Endometrium (tissue), 2 donors: Measurements from ENCODE around the gene ADAMTS2.
"Not testable (repeated sequence)": the region's sequence is repeated elsewhere in the genome, so short reads cannot be mapped to it uniquely, and the experiment has no call there.

ENCODE experiments used
- FAIRE-seq: peaks from 2 replicates; lab custom pipeline; 2012; peaks lifted over from hg19 to GRCh38; lab: Jason Lieb, UNC
- donor health status: control.
- donor health status: control.

Gene ADAMTS2

DNA sequence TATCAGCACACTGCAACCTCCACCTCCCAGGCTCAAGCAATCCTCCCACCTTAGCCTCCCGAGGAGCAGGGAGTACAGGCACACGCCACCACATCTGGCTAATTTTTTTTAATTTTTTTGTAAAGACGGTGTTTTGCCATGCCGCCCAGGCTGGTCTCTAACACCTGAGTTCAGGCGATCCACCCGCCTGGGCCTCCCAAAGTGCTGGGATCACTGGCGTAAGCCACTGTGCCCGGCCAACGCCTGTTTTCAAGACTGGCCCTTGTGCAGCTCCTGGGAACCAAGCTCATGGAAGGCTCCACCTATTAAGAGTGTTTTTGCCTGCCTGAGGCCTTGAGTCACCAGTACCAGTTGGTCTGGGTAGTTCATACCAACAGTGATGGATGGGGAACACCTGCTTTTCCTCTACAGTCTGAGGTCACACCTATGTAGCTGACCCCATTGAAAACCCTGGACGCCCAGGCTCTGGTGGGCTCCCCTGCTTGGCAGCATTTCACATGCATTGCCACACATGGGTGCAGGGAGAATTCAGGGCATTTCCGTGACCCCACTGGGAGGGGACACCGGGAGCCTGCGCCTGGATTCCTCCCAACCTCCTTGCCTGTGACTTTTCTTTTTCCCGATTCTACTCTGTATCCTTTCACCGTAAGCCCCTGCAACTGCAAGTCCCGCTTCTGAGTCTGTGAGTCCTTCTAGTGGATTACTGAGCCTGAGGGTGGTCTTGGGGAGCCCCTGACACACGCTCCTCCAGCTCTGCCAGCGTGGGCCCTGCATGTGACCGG, 221.6 kb downstream of the ADAMTS2 start:
- no peak for FAIRE-seq

DNA sequence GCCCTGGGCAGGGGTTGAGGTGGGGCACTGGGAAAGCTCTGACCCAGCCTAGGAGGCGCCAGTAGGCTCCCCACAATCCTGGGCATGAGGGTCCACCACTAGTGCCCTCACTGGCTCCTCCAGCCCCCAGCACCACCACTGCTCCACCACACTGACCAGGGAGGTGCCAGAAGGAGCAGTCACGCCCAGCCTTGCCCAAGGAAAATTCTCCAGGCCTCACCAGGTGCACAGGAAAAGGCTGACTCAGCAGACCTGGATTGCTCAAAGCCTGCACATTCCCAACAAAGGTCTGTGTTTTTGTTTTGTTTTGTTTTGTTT, 222.2 kb downstream of the ADAMTS2 start:
- no peak for FAIRE-seq

DNA sequence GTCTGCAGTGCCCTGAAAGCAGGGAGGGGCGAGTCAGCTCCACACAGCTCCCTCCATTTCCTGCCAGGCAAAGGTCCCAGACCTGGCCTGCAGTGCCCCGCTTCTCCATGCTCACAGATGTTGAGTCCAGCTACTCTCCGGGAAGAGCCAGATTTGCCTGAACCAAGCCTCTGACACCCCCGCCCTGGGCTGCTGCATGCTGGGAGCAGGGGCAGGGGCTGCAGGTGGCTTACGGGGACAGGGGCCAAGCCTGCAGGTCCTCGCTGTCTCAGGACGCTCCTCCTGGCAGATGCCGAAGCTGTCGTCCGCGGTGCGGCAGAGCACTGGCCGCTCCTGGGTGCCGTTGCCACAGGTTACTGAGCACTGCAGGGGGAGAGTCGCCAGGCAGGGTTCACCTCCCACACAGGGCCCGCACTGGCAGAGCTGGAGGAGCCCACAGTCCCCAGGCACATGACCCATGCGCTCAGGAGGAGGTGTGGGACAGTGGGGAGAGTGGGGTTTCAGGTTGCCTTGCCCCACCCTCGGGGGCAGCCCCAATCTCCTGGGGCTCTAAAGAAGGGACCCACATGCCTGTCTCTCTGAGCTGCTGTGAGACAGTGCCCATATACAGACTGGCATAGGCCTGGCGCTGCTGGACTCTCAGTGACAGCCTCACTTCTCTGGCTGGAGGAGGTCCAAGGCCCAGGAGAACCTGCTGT, 222.7 kb downstream of the ADAMTS2 start:
- FAIRE-seq, result no peak

DNA sequence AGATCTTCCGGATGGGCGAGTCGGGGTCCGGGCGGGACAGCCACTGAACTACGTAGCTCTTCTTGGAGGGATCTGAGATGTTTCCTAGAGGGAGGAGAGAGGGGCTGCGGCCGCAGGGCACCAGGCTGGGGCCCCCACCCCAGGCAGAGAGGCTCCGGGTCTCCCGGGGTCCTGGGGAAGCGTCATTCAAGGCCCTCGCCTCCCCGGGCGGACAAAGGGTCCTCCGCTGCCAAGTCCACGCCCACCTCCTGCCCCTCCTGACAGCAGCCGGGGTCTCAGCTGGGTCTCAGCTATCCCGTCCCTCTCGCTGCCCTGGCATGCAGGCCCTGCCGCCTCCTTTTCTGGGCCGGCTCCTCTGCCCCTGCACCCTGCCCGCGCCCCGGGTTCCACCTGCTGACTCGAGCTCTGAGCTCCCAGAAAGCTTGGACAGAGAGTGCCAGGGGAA, 223.6 kb downstream of the ADAMTS2 start:
- FAIRE-seq, result no peak

DNA sequence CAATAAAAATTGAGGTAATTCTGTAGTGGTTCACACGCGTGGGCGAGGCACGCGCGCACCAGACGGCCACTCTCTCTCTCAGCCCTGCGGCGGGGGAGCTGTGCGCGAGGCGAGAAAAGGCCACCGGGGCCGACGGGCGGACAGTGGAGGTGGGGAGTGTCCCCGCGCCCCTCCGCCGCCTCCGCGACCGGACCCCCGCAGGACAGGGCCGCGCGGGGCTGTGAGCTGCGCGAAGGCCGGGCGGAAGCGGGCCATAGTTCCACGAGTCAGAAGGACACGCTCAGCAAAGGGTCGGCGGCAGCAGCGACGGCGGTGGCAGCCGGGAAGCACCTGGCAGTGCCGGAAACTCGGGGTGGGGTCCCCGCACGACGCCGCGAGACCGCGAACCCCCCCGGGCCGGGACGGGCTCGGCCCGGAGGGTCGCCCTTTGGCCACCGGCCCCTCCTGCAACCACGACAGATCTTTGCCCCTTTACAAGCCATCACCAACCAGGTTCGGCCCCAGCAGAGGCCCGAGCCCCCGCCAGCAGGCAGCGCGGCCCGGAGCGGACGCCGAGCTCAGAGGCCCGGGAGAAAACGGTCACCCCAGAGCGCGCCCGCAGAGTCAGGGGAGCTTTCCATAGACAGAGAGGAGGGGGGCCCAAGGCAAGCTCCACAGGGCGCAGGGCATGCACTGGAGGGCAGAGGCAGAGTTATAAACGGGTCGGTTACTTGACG, 224.2 kb downstream of the ADAMTS2 start:
- no peak for FAIRE-seq

DNA sequence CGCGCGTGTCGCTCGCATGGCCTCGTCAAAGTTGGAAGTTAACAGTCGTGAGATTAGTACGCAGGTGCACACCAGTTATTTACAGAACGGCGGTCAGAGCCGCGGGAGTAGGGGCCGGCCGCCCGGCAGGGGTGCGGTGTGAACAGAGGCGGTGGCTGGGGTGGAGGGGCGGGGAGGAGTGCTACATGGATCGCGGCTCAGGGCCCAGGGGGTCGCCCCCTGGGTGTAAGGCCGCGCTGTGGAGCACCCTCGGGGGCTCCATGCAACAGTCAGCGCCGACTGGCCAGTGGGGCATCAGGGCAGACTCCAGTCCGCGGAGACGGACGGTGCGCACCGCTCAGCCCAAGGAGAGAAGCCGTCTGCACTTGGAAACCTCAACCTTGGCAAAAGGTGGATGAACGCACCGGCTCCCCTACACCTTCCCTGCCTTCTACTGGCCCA, 224.8 kb downstream of the ADAMTS2 start:
- FAIRE-seq, result no peak

DNA sequence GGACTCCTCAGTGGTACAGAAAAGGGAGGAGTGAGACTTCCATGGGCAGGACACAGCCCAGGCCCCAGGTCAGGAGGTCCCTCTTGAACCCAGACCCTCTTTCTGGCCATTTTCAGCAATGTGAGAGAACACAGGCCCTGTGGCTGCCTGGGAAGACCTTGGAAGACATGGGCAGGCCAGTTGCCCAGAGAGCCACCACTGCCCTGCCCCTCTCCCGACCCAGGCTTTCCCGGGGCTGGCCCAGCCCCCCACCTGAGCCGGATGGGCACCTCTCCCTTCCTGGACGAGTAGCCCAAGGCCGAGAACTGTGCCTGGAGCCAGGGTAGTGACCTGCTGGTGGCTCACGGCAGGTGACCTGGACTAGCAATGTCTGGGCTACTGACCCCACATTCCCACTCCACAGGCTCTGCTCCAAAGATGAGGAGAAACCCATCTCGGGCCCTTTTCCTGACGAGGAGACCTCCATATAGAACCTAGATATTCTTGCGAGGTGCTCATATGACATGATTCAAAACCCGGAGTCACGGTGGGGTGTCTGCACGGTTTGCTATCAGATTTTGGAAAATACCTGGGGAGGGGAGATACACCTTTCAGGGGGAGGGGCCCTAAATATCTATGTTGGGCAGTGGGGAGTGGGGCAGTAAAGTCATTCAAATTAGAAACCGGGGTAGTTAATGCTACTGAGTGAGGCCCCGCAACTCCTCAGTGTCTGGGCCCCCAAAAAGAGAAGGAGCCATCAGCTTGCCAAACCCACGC, 225.7 kb downstream of the ADAMTS2 start:
- FAIRE-seq, result no peak

DNA sequence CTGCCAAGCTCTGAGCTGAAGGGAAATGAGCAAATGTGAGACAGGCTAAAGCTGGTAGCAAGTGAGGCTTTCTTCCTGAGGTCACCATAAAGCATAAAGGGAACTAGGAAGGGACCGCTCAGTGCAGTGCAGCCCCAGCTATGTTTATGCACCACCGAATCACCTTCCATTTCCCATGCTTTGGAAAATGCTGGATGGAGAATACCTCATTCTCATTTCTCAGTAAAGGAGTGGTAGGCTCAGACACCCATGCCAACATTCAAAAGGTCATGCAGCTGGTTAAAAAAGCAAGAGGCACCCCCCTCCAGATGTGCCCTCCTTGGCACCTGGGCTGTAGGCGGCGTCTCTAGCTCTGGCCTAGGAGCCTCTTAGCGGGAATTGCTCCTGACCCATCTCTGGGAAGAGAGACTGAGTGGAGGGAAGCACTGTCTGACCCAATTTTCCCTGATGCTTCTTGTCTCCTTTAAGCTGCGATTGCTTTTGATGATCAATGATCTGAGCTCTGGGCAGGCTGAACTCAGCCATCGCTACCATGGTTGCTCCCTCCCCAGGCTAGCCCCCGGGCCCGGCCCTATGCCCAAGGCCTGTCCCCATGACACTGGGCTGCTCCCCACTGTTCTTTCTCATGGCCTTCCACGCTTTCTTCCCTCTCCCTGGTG, 226.4 kb downstream of the ADAMTS2 start:
- no peak for FAIRE-seq

DNA sequence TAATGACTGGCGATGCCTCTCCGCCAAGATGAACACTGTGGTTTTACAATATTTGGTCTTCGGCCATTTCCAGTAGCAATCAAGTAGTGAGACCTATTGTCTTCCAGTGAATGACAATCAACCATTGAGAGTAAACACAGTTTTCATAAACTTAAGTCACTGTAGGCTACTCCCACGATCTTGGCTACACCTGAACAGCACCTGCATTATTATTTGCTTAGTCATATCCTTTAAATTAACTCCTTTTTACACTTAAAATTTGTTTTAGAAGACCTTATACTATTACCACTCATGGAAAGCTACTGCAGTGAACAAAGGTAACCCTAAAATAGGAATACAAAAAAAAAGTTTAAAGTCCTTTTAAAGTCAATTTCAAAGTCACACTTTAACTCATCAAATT, 226.9 kb downstream of the ADAMTS2 start:
- FAIRE-seq, result no peak

DNA sequence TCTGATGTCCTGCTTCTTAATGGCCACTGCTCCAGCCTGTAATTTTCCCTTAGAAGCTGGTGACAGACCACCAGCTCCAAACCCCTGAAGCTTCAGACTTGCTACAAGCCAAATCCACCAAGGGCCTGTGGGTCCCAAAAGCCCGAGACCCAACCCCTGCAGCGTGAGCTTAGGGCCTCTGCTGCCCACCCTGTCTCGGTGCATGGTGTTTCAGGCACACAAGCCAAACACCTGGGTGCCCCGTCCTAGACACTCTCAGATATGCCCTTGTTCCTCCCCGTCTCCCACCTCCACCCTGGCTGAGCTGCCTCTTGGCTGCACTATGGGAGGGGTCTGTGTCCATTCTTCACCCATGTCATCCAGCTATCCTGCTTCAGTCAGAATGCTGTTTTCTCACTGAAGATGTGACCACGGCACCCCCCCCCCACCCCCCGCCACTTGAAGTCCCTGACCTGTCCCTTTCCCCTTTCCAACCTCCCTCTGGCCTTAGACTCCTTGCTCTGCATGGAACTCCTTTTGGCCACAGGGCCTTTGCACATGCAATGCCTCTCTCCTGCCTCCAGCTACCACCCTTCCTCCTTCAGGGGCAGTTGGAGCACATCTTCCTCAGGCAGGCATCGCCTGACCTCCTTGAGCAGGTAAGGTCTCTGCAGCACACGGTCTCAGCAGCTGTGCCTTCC, 229.3 kb downstream of the ADAMTS2 start:
- FAIRE-seq, result no peak

DNA sequence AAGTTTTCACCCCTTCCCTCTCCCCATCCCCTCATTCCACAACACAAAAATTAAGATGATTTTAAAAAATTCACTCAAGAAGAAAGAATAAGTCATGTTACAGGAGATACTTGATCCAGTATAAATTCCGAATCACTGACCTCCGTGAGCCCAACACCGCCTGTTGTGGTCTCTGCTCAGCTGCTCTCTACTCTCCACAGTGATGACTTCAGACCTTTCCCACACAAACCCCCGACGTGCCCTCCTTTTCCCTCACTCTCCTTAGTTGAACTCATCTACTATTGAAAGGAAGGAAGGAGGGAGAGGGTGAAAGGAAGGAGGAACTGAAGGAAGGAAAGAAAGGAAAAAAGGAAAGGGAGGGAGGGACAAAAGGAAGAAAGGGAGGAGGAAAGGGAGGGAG, 230.0 kb downstream of the ADAMTS2 start:
- FAIRE-seq, result no peak

DNA sequence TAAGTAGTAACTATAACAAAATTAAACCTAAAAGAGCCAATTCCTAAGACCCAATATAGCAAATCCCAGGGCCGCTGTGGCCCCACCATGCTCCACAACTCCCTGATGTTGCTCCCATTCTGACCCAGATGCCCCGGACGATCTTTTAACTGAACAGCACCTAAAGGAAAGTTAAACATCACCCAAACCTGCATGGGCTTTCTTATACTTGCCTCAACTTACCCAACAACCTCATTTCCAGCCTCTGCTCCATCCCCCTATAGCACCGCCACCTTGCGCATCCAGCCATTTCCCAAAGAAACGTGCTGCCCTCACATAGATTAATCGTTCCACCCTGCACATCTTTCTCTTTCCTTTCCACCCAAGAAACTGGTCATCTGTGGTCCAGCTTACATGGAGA, 230.5 kb downstream of the ADAMTS2 start:
- no peak for FAIRE-seq

DNA sequence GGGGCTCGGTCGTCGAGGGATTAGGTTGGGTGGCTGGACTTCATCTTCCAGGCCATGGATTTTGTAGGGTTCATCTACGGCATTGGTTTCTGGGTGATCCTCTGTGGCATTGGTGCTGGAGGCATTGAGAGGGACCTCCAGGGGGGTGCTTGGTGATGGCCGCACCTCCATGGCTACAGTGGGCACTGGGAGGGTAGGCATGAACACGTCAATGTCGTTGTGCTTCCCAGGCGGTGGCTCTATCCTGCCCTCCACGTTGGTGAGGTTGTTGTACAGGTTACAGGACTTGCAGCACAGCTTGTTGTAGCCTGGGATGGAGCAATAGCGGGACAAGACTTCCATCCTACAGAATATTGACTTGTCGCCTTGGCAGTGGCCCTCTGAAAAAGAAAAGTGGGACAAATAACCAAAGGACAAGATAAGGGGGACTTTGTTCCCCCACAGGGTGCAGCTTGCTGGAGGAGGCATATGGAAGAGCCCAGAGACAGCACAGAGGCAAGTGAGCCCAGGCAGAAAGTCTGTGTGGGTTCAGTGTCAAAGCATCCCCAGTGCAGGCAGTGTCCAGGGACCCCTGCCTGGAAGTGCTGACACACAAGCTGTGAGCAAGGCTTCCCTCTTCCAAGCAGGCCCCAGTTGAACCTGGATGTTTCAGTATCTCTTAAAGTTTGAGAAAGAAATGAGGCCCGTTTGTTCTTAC, 231.2 kb downstream of the ADAMTS2 start:
- no peak for FAIRE-seq

DNA sequence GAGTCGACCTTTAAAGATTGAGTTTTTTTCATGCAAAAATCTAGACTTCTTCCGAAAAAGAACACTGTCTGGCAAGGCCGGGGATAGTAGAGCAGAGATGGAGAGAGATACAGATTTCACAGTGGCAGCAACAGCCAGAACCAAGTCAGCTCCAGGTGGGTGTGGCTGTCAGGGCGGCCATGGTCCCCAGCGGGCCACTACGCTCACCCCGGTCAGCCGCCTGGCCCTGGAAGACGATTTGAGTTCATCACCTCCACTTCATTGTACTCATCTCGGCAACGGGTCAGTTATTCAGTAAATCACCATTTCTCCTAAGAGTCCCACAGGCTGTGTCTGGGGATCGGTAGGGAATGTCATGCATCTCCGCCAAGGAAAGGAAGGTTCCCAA, 232.1 kb downstream of the ADAMTS2 start:
- no peak for FAIRE-seq

DNA sequence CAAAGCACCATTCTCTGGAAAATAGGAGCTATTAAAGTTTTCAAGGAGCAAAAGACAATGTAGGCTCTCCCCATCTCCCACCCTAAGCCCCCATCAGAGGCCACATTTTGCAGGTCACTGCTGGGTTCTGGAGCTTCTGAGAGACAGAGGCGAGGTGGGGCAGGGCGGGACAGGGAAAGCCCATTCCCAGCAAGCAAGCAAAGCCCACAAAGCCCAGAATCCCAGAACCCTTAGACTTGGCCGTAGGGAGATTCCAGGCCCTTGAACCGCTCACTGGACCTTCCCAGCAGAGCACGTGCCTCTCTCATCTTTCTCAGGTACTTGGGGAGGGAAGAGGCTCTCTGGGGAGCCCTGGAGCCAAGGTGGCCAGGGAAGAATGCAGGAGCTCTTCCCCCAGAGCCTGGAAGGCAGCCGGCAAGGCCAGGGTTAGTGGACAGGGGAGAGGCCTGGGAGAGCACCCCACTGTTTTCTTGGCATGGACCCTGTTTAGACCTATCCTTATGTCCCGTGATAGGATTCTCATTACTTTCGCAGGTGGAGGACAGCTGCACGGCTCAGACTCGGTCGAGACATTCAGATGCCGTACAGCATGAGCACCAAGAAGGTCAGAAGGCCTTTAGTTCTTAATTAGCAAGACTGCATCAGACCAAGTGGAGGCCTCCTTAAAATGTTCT, 232.7 kb downstream of the ADAMTS2 start:
- no peak for FAIRE-seq

DNA sequence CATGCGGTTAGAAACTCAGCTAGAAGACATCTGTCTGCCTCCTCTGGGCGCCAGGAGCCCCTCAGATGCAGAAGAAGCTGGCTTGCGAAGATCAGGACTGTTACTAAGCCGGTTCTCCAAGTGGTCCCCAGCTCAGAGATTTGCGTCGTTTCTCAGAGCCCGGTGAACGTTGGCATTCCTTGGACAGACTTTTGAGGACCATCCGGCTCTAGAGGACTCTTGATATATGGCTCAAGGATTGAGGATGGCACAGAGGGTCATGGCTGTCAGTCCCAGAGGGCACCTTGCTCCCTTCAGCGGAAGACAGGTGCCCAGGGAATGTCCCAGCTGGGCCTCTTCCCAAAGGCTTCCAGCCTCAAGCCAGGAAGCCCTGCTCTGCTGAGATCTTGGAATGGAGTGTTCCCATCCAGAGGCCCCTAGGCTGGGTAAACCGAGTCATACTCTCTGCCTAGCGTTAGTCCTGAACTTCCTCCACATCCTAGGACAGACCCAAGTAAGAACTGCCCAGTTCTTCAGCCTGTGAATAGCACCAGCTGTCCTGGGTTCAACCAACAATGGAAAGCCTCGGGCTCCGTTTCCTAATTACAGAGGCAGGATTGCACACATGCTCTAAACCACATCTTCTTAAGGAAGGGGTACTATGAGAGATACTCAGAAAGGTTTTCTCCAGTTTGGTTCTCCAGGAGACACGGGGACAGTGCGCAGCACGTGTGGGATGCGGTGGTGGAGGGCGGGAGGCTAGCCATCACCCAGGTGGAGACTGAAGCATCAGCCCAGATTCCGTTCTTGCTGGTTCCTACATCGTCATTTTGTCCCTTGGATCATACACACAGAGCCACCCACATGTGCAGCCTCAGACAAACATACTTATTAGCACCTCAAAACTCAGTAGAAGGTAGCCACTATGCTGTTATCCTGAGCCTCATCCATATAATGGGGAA, 233.7 kb downstream of the ADAMTS2 start:
- FAIRE-seq, result no peak

DNA sequence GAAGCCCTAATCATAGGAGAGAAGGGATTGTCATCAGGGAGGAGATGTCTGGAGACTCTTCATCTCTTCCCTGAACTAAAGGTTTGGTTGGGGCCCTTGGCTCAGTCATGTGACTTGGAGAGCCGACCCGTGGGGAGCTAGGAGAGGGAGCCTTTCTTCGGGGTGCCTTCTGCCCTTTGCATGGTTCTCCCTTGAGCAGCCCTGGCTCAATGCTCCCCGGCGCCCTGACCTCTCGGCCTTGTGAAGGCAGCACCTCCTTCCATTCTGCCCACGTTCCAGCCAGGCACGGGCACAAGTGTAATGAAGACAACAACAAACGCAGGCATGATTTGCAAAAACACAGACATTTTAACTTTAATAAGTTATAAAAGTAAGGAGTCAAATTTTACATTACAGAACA, 234.7 kb downstream of the ADAMTS2 start:
- no peak for FAIRE-seq

DNA sequence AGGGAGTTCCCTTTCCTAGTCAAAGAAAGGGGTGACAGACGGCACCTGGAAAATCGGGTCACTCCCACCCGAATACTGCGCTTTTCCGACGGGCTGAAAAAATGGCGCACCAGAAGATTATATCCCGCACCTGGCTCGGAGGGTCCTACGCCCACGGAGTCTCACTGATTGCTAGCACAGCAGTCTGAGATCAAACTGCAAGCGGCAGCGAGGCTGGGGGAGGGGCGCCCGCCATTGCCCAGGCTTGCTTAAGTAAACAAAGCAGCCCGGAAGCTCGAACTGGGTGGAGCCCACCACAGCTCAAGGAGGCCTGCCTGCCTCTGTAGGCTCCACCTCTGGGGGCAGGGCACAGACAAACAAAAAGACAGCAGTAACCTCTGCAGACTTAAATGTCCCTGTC, 244.0 kb downstream of the ADAMTS2 start:
- not testable (repeated sequence) for FAIRE-seq

DNA sequence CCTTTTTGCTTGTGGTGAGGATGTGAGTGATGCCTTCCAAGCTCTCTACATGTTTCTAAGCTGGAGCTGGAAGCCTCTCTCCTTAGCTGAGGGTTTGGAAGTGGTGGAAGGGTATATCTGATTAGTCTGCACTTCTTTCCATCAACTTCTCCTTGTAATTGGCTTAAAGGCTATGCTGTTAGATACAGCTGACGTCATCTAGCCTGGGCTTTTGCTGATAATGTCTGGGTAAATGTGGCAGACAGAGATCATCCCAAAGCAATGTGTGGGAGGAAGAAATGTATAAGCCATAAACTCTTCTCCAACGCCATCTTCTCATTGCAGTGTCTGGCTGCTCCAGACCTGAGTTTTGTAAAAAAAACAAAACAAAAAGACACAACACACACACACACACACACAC, 255.8 kb downstream of the ADAMTS2 start:
- FAIRE-seq, result no peak
